Nucleus accumbens (tissue), 56 donors: Measurements from ENCODE around the gene PIK3CD.
"Not testable (repeated sequence)": the region's sequence is repeated elsewhere in the genome, so short reads cannot be mapped to it uniquely, and the experiment has no call there.

Source experiments
- DNase-seq, 56 donors: peaks; one replicate each; lab custom pipeline; 2025; lab: John Stamatoyannopoulos, UW

The PIK3CD gene

GRCh38 chr1:9618909-9619679, 32.4 kb upstream of the PIK3CD start:
- no peak for DNase-seq

- DNase-seq = no peak
Observed at GRCh38 chr1:9621032-9621431, 30.5 kb upstream of the PIK3CD start.

GRCh38 chr1:9624081-9624480, 27.4 kb upstream of the PIK3CD start:
- no peak for DNase-seq

GRCh38 chr1:9625030-9625429, 26.5 kb upstream of the PIK3CD start:
- not testable (repeated sequence) for DNase-seq

- DNase-seq = no peak
Observed at GRCh38 chr1:9626201-9626608, 25.3 kb upstream of the PIK3CD start.

GRCh38 chr1:9628541-9629444, 22.7 kb upstream of the PIK3CD start:
- DNase-seq = no peak

GRCh38 chr1:9629445-9630201, 21.9 kb upstream of the PIK3CD start:
- DNase-seq = peak in 11 of 56 donors; percentile 4 to 35 (median 16)

- no peak for DNase-seq
Observed at GRCh38 chr1:9630331-9631111, 21.0 kb upstream of the PIK3CD start.

GRCh38 chr1:9631613-9632012, 19.9 kb upstream of the PIK3CD start:
- no peak for DNase-seq

GRCh38 chr1:9633493-9633892, 18.0 kb upstream of the PIK3CD start:
- no peak for DNase-seq

- DNase-seq = no peak
Observed at GRCh38 chr1:9634582-9634981, 16.9 kb upstream of the PIK3CD start.

- DNase-seq = no peak
Observed at GRCh38 chr1:9639227-9639626, 12.3 kb upstream of the PIK3CD start.

- DNase-seq = no peak
Observed at GRCh38 chr1:9643351-9644256, 7.9 kb upstream of the PIK3CD start.

- DNase-seq = no peak
Observed at GRCh38 chr1:9646037-9646436, 5.5 kb upstream of the PIK3CD start.

GRCh38 chr1:9648171-9648570, 3.4 kb upstream of the PIK3CD start:
- DNase-seq = no peak

- no peak for DNase-seq
Observed at GRCh38 chr1:9649769-9650168, 1.8 kb upstream of the PIK3CD start.

- no peak for DNase-seq
Observed at GRCh38 chr1:9651220-9651564, 339 bp upstream of the PIK3CD start.

- no peak for DNase-seq
Observed at GRCh38 chr1:9652379-9653209, 1.1 kb downstream of the PIK3CD start.

- DNase-seq = no peak
Observed at GRCh38 chr1:9653210-9653490, 1.6 kb downstream of the PIK3CD start.
